PC-9 (cell line): ENCODE data around the gene RGS3.

Experiments
- CTCF ChIP-seq: fragments of 200-600 bp; sonication (generic); conservative IDR thresholded peaks from 2 replicates; pipeline ENCODE4 v1.6.1; 2017; ENCODE audit warnings: mixed run types, antibody characterized with exemption, mild to moderate bottlenecking, moderate library complexity
- EZH2 ChIP-seq: fragments of 200-600 bp; sonication (generic); IDR thresholded peaks from 2 replicates; pipeline ENCODE4 v1.8.0; 2017; ENCODE audit warnings: antibody characterized with exemption, low read depth

GRCh38 chr9:113574441-113575262 lies 111.1 kb downstream of the RGS3 start:
- TF ChIP-seq CTCF = no peak
- TF ChIP-seq EZH2 = no peak
